Glutamatergic neuron (in vitro differentiated cells): ENCODE data around the gene EPB41L3. TPM values are rescaled to one million over a fixed set of nuclear protein-coding genes. Genes with fewer than 3 reads are reported as not detected.

Source experiments
- DNase-seq: peaks from one replicate; pipeline ENCODE4 v3.0.0; 2022
- H3K27ac Mint-ChIP-seq: one replicate; pipeline ENCODE4 v1.8.0; 2020; ENCODE audit warnings: mild to moderate bottlenecking, mixed read lengths, inconsistent platforms; ENCODE audit not compliant: unreplicated experiment
- H3K27me3 Mint-ChIP-seq: one replicate; pipeline ENCODE4 v1.8.0; 2020; ENCODE audit warnings: mild to moderate bottlenecking, moderate library complexity, mixed read lengths, inconsistent platforms; ENCODE audit not compliant: unreplicated experiment
- H3K36me3 Mint-ChIP-seq: one replicate; pipeline ENCODE4 v1.8.0; 2020; ENCODE audit warnings: mild to moderate bottlenecking, mixed read lengths, inconsistent platforms; ENCODE audit not compliant: unreplicated experiment
- H3K4me1 Mint-ChIP-seq: one replicate; pipeline ENCODE4 v1.8.0; 2020; ENCODE audit warnings: mild to moderate bottlenecking, low read depth, mixed read lengths, inconsistent platforms; ENCODE audit not compliant: unreplicated experiment
- H3K4me3 Mint-ChIP-seq: one replicate; pipeline ENCODE4 v1.8.0; 2020; ENCODE audit warnings: mild to moderate bottlenecking, mixed read lengths, inconsistent platforms; ENCODE audit not compliant: unreplicated experiment
- H3K9me3 Mint-ChIP-seq: one replicate; pipeline ENCODE4 v1.8.0; 2020; ENCODE audit warnings: mild to moderate bottlenecking, moderate library complexity, mixed read lengths, inconsistent platforms; ENCODE audit not compliant: unreplicated experiment
- total RNA-seq: library from RNA; stranded (reverse); fragmentation: NEBNext Ultra II Directional; extraction: Animal tissue kit (Norgen Biotek cat#: 25700); gene quantifications from one replicate; pipeline ENCODE4 v1.2.1, GENCODE V29; 2021; ENCODE audit not compliant: unreplicated experiment
- TF ChIP-seq, protein P1 (sequence below): fragments of 200-600 bp; sonication (generic); IDR thresholded peaks from one replicate; pipeline ENCODE4 v1.5.0; 2021; ENCODE audit not compliant: partially characterized antibody, unreplicated experiment

Gene EPB41L3
- total RNA-seq, 1 donor from 2014 or later: 368 TPM

- DNase-seq: no peak
- no peak overlapping the region for H3K4me3 Mint-ChIP-seq
- H3K9me3 Mint-ChIP-seq: peaks cover 7% of the 10 kb centered on the region
- peak overlapping the region; percentile 97 for H3K27ac Mint-ChIP-seq
- H3K27me3 Mint-ChIP-seq: no peaks in the 10 kb centered on the region
- H3K36me3 Mint-ChIP-seq: no peaks in the 10 kb centered on the region
- peaks cover 37% of the 10 kb centered on the region for H3K4me1 Mint-ChIP-seq
- TF ChIP-seq, protein P1, sequence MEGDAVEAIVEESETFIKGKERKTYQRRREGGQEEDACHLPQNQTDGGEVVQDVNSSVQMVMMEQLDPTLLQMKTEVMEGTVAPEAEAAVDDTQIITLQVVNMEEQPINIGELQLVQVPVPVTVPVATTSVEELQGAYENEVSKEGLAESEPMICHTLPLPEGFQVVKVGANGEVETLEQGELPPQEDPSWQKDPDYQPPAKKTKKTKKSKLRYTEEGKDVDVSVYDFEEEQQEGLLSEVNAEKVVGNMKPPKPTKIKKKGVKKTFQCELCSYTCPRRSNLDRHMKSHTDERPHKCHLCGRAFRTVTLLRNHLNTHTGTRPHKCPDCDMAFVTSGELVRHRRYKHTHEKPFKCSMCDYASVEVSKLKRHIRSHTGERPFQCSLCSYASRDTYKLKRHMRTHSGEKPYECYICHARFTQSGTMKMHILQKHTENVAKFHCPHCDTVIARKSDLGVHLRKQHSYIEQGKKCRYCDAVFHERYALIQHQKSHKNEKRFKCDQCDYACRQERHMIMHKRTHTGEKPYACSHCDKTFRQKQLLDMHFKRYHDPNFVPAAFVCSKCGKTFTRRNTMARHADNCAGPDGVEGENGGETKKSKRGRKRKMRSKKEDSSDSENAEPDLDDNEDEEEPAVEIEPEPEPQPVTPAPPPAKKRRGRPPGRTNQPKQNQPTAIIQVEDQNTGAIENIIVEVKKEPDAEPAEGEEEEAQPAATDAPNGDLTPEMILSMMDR: no peak
These were observed 127.7 kb downstream of the EPB41L3 start for GRCh38 chr18:5416112-5416511.

DNA sequence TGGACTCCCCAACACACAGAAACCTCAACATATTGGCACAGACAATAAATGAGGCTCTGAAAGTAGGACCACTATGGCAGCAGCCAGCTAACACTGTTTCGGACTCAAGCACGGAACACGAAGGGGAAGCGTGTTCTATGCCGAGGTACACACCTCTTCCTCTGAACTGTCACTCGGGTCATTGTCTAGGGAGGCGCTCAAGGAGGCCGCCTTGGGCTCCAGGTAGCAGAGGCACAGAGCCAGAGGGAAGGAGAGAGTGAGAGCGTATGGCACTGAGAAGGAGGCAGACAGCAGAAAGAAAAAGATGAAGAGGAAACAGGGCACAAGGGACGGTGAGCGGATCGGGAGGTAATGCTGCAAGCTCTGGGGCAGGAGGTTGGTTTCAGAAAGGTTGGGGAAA, 128.1 kb downstream of the EPB41L3 start:
- TF ChIP-seq, protein P1: no peak
- H3K4me3 Mint-ChIP-seq: no peak overlapping the region
- H3K27ac Mint-ChIP-seq: peak overlapping the region; percentile 97
- no peak for DNase-seq
- H3K4me1 Mint-ChIP-seq: peaks cover 38% of the 10 kb centered on the region
- no peaks in the 10 kb centered on the region for H3K27me3 Mint-ChIP-seq
- peaks cover 7% of the 10 kb centered on the region for H3K9me3 Mint-ChIP-seq
- no peaks in the 10 kb centered on the region for H3K36me3 Mint-ChIP-seq

GRCh38 chr18:5415031-5415430, 128.8 kb downstream of the EPB41L3 start:
- no peaks in the 10 kb centered on the region for H3K27me3 Mint-ChIP-seq
- peak overlapping the region; percentile 97 for H3K27ac Mint-ChIP-seq
- DNase-seq: no peak
- H3K9me3 Mint-ChIP-seq: peaks cover 7% of the 10 kb centered on the region
- H3K36me3 Mint-ChIP-seq: no peaks in the 10 kb centered on the region
- peaks cover 42% of the 10 kb centered on the region for H3K4me1 Mint-ChIP-seq
- TF ChIP-seq, protein P1: no peak
- H3K4me3 Mint-ChIP-seq: peak overlapping the region; percentile 55

- Mint-ChIP-seq H3K27me3 (no peaks in the 10 kb centered on the region), H3K4me3 (peak overlapping the region; percentile 55), H3K9me3 (peaks cover 7% of the 10 kb centered on the region), H3K36me3 (no peaks in the 10 kb centered on the region), H3K27ac (peak overlapping the region; percentile 97), H3K4me1 (peaks cover 42% of the 10 kb centered on the region)
- DNase-seq: peak; percentile 76
- TF ChIP-seq, protein P1: no peak
These were observed 129.3 kb downstream of the EPB41L3 start for GRCh38 chr18:5414546-5414945.

- Mint-ChIP-seq H3K4me3 (peak overlapping the region; percentile 26), H3K9me3 (peaks cover 7% of the 10 kb centered on the region), H3K27ac (peak overlapping the region; percentile 92), H3K36me3 (no peaks in the 10 kb centered on the region), H3K27me3 (no peaks in the 10 kb centered on the region), H3K4me1 (peaks cover 42% of the 10 kb centered on the region)
- no peak for DNase-seq
- TF ChIP-seq, protein P1: no peak
These were observed 130.3 kb downstream of the EPB41L3 start for GRCh38 chr18:5413447-5413846.
